Brain pericyte (primary cell): ENCODE data around the gene VCL.
"Not testable (repeated sequence)": the region's sequence is repeated elsewhere in the genome, so short reads cannot be mapped to it uniquely, and the experiment has no call there.

Experiments
- DNase-seq: peaks from one replicate; pipeline ENCODE4 v3.0.0-alpha.2; 2012; ENCODE audit warnings: low read depth, low spot score

The VCL gene

GRCh38 chr10:74036474-74036873, 38.6 kb downstream of the VCL start:
- no peak for DNase-seq

- DNase-seq = no peak
These were observed 41.7 kb downstream of the VCL start for GRCh38 chr10:74039561-74040145.

GRCh38 chr10:74040200-74041126, 42.5 kb downstream of the VCL start:
- DNase-seq = no peak

- DNase-seq = no peak
These were observed 46.5 kb downstream of the VCL start for GRCh38 chr10:74044419-74044818.

- DNase-seq = no peak
These were observed 49.4 kb downstream of the VCL start for GRCh38 chr10:74047304-74047703.

- no peak for DNase-seq
These were observed 50.0 kb downstream of the VCL start for GRCh38 chr10:74047871-74048270.

GRCh38 chr10:74048433-74048832, 50.5 kb downstream of the VCL start:
- DNase-seq = no peak

GRCh38 chr10:74049955-74050354, 52.0 kb downstream of the VCL start:
- no peak for DNase-seq

GRCh38 chr10:74050653-74051052, 52.7 kb downstream of the VCL start:
- DNase-seq = no peak

GRCh38 chr10:74051736-74052342, 53.9 kb downstream of the VCL start:
- no peak for DNase-seq

GRCh38 chr10:74052994-74053393, 55.1 kb downstream of the VCL start:
- DNase-seq = no peak

- no peak for DNase-seq
These were observed 57.6 kb downstream of the VCL start for GRCh38 chr10:74055383-74056049.

- no peak for DNase-seq
These were observed 58.3 kb downstream of the VCL start for GRCh38 chr10:74056050-74056818.

- DNase-seq = no peak
These were observed 60.2 kb downstream of the VCL start for GRCh38 chr10:74058071-74058470.

- no peak for DNase-seq
These were observed 60.7 kb downstream of the VCL start for GRCh38 chr10:74058658-74059057.

- no peak for DNase-seq
These were observed 63.2 kb downstream of the VCL start for GRCh38 chr10:74061104-74061503.

- not testable (repeated sequence) for DNase-seq
These were observed 64.1 kb downstream of the VCL start for GRCh38 chr10:74061978-74062377.

GRCh38 chr10:74063256-74063655, 65.3 kb downstream of the VCL start:
- DNase-seq = no peak

- DNase-seq = no peak
These were observed 69.7 kb downstream of the VCL start for GRCh38 chr10:74067373-74068352.

GRCh38 chr10:74071157-74071556, 73.2 kb downstream of the VCL start:
- no peak for DNase-seq
